GM19193 (cell line): Measurements from ENCODE around the gene ODR4.

Experiments used
- POLR2A ChIP-seq: IDR thresholded peaks from 4 replicates; pipeline ENCODE4 v1.6.1; 2011; ENCODE audit not compliant: insufficient read depth, insufficient read length; ENCODE audit errors: extremely low read depth

ODR4 gene

DNA sequence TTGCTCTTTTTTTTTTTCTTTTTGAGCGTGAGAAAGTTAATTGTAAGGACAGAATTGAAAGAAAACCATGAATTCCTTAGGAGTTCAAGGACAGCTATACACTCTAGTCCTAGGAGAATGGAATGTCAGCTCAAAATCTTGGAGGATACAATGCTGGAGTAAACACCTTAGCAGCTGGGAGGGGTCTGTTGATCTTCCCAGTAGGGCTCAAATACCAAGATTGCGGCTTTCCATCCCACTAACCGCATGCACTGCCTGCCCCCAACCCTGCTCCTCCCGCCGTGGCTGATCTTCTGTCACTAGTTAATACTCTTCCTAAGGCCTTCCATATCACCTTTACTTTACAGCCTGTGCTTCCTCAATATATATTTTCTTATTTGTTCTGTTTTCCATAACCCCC lies 87.9 kb downstream of the ODR4 start:
- TF ChIP-seq POLR2A, result no peak

DNA sequence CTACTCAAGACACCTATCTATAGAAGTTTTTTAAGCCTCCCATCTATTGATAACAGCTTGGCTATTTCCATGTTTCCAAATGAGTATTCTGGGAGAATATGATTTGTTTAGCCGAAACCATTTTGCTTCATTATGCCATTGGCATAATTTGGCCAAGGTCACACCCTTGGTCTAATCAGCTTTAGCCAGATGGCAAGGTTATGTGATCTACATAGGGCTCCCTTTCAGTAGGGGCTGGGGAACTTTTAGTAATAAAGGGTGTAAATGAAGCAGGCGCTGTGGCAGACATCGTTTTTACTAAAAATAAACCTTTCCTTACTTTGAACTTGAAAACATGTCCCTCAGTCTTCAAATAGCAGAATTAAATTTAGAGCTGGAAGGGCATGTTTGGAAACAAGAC lies 88.3 kb downstream of the ODR4 start:
- TF ChIP-seq POLR2A, result no peak

GRCh38 chr1:186465946-186466345 lies 90.3 kb downstream of the ODR4 start:
- TF ChIP-seq POLR2A, result no peak
